Upper lobe of left lung (tissue), 4 donors: ENCODE results near the gene RYR3.

ENCODE experiments used
- POLR2A ChIP-seq, 4 donors: fragments of 450-650 bp; IDR thresholded peaks; one replicate each; pipeline ENCODE4 v1.5.1; 2016 to 2017; ENCODE audit warnings: antibody characterized with exemption in 4 of 4, mild to moderate bottlenecking in 2 of 4
- POLR2AphosphoS5 ChIP-seq, 2 donors: sonication (generic); formaldehyde crosslinking; IDR thresholded peaks; one replicate each; pipeline ENCODE4 v1.5.1; 2017; ENCODE audit warnings: antibody characterized with exemption in 2 of 2
- TF ChIP-seq, protein P1 (sequence below), 6 experiments: fragments of 450-650 bp in 4 of 6; fragments of 200-600 bp in 2 of 6; sonication (generic) in 2 of 6; IDR thresholded peaks; one replicate each; pipeline ENCODE4 v1.5.1; 2016 to 2019; ENCODE audit warnings: antibody characterized with exemption in 6 of 6

DNA sequence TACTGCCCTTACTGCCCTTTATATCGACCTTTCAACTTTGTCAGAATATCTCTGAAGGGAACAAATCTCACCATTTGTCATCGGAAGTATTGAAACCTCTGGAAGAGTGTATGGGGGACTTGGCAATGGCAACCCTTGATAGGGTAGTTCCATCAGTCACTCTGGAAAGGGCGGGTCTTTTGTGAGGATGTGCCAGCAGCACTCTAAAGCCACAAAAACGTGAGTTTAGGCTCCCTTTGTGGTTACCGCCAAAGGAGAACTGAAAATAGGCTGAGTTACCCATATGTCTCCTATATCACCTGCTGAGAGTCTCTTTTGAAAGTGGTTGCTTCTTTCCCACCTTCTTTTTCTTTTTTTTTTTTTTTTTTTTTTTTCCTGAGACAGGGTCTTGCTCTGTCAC, 360.7 kb downstream of the RYR3 start:
- TF ChIP-seq, protein P1, sequence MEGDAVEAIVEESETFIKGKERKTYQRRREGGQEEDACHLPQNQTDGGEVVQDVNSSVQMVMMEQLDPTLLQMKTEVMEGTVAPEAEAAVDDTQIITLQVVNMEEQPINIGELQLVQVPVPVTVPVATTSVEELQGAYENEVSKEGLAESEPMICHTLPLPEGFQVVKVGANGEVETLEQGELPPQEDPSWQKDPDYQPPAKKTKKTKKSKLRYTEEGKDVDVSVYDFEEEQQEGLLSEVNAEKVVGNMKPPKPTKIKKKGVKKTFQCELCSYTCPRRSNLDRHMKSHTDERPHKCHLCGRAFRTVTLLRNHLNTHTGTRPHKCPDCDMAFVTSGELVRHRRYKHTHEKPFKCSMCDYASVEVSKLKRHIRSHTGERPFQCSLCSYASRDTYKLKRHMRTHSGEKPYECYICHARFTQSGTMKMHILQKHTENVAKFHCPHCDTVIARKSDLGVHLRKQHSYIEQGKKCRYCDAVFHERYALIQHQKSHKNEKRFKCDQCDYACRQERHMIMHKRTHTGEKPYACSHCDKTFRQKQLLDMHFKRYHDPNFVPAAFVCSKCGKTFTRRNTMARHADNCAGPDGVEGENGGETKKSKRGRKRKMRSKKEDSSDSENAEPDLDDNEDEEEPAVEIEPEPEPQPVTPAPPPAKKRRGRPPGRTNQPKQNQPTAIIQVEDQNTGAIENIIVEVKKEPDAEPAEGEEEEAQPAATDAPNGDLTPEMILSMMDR (IDR thresholded peaks at IDR 0.05): no peak
- TF ChIP-seq POLR2AphosphoS5 (IDR thresholded peaks at IDR 0.05) (no peak), POLR2A (IDR thresholded peaks at IDR 0.05) (no peak)
